Activated CD8-positive, alpha-beta memory T cell treated with anti-CD3 and anti-CD28 coated beads for 36 hours (primary cell): ENCODE results near the gene ORM2. TPM values are rescaled to one million over a fixed set of nuclear protein-coding genes. Genes with fewer than 3 reads are reported as not detected.

Experiments
- CTCF ChIA-PET: fragments of 350-600 bp; sonication (Branson Sonifier 250); formaldehyde crosslinking; loops from one replicate; lab custom pipeline; 2021; ENCODE audit warnings: antibody characterized with exemption; lab: Charles Lee
- POLR2A ChIA-PET: fragments of 350-600 bp; sonication (Branson Sonifier 250); formaldehyde crosslinking; loops from one replicate; lab custom pipeline; 2021; ENCODE audit warnings: antibody characterized with exemption; lab: Charles Lee
- total RNA-seq, 2 experiments: library from RNA; stranded (reverse); gene quantifications; one replicate each; pipeline ENCODE4 v1.2.3, GENCODE V29; 2021

ORM2 gene
- total RNA-seq, 2 experiments from 2014 or later, result not detected

DNA sequence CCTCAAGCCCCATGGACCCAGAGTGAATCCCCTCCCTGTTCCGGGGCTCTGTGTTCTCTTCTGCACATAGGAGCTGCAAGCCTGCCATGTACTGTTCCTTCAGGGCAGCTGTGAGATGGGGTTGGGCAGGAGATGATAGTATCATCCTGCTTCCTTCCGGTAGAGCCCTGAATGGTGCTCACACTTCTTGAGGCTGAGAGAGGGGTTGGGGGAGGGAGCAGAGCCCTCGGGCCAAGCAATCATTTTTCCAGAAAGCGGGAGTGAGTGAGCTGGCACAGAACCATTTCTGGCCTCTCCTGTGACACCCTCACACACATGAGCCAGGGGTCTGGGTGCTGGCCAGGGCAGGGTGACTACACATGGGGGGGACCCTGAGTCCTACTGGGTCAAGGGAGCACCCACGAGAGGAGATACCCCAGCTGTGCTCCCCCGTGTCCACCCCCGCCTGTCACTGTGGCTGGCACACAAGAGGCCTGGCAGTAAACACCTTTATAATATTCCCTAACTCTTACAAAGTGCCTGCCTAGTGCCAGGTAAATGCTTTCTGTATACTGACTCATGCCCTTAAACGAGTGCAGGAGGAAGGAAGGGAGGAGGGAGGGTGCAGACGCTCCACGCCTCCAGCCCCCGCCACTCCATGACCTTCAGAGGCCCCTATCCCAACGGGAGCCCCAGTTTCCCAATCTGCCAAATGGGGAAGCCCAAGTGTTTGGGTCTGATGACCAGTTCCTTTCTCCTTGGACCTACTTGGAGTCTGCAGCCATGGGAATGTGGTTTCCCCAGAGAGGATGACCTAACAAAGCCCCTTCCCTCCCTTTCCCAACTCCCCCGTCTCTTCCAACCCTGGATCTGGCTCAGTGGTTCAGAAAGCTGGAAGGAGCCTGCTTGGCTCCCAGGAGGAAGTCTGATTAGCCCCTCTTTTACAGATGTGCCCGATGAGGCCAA, 42.6 kb downstream of the ORM2 start:
- CTCF ChIA-PET, result interaction anchor here (0.8 to 9.3 kb wide), 5 partner anchors 14 to 33 kb away, joined by 3 to 137 read pairs (median 4); partner anchors contain the start of gene AKNA
- POLR2A ChIA-PET, result interaction anchor here (0.7 to 4.1 kb wide), 4 partner anchors 9 to 20 kb away, joined by 5 to 65 read pairs (median 6); partner anchors contain the start of gene AKNA

DNA sequence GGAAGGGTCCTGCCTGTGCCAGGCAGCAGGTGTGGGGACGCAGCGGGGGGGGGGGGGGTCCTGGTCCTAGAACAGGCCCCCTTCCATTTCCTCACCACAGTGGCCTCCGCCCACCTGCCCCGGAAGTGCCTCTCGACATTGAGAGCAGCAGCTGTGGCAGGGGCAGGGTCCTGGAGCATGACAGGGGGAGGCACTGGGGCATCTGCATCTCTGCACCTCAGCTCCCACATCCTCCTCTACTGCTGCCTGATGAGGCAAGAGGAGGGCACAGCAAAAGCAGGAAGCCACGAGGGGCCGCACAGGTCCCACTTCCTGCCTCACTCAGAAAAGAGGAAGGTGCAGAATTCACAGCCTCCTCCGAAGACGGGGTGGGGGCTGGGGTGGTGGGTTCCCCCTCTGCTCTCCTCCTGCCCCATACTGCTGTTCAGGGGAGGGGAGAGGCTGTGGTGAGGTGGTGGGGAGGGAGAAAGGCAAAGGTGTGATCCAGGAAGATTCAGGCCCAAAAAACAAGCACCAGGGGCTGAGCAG, 43.3 kb downstream of the ORM2 start:
- POLR2A ChIA-PET, result interaction anchor here (0.6 to 4.1 kb wide), 6 partner anchors 10 to 54 kb away, joined by 3 to 65 read pairs (median 4); partner anchors contain the start of gene AKNA
- CTCF ChIA-PET, result interaction anchor here (0.7 to 9.3 kb wide), 6 partner anchors 12 to 33 kb away, joined by 3 to 137 read pairs (median 4); partner anchors contain the start of gene AKNA

DNA sequence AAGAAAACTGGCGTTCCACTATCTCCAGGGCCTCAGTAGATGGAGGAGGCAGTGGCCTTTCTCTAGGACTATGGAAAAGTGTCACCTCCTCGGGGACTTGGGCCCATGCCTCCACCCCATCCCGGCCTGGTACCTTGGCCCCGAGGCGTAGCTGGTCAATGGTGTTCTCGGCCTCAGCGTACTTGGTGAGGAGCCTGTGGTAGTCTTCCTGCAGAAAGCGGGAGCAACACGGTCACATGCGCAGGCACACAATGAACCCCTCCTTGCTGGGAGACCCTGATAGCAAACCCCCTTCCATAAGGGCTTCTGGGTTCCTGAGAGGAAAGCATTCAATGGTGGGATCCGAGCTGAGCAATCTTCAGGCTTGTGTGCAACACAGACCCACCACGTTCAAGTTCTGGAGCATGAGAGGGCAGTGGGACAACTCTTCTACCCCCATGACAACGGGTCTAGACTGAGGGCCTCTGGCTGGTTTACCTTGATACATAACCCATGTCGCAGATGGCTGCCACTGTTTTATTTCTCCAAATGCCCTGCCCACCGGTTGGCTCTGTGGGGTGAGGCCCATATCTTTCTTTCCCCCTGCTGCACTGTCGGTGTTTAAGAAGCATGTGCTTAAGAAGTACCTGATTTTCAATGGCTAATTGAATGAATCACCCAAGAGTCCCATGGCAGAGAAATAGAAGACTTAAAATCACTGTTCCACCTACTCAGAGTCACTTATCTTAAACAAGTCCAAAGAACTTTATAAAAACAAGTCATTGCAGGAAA, 44.5 kb downstream of the ORM2 start:
- ChIA-PET POLR2A (interaction anchor here (0.7 to 4.1 kb wide), 2 partner anchors 12 to 27 kb away, joined by 3 to 65 read pairs; partner anchors contain the start of gene AKNA), CTCF (interaction anchor here (1.0 to 9.3 kb wide), 4 partner anchors 12 to 34 kb away, joined by 3 to 137 read pairs (median 4); partner anchors contain the start of gene AKNA)

DNA sequence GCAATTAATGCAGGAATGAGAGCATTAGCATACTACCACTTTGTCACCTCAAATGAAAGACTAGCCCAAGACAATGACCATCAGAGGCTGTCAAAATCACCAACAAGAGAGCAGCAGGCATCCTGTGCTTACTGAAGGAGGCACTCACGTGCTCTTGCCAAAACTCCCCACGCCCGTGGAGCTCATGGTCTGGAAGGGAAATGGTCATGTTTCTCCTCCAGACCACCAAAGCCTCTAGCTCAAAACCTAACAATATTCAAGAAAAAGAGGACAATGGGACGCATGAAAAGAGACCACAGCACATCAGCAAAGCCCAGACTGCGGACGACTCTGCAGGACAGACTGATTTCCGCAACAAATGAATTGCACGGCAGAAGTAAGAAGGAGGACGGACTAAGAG, 45.3 kb downstream of the ORM2 start:
- POLR2A ChIA-PET, result no interaction called here

DNA sequence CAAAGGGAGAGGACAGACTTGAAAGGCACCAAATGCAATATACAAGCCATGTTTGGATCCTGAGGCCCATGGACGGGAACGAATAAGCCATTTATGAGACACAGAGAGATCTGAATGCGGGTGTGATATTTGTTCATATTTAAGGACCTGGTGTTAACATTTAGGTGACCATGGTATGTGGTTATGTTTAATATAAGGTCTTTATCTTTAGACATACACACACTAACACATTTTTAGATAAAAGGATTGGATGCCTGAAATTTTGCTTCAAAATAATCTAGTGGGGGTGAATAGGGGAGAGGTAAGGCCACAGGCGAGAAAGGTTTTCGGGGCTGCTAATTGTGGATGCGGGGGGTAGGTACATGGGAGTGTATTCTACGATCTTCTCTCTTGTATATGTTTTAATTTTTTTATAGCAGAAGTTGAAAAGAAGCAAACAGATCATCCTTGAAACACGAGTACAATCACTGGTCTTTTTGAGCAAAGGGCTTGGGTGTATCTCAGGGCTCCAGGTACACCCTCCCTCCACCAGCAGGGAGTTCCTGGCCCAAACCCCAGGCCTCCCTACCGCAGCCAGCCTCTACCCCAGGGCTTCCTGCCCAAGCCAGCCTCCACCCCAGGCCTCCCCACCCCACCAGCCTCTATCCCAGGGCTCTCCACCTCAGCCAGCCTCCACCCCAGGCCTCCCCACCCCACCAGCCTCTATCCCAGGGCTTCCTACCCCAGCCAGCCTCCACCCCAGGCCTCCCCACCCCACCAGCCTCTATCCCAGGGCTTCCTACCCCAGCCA, 45.9 kb downstream of the ORM2 start:
- CTCF ChIA-PET, result interaction anchor here (0.7 to 9.3 kb wide), 3 partner anchors 8 to 10 kb away, joined by 3 to 137 read pairs (median 3); partner anchors contain the start of gene AKNA
- POLR2A ChIA-PET, result no interaction called here

More for the DNA sequence above, 45.3 kb downstream of the ORM2 start:
- CTCF ChIA-PET, result interaction anchor here (9.3 kb wide), 1 partner anchor 11 kb away, joined by 137 read pairs; the partner anchor contains the start of gene AKNA

DNA sequence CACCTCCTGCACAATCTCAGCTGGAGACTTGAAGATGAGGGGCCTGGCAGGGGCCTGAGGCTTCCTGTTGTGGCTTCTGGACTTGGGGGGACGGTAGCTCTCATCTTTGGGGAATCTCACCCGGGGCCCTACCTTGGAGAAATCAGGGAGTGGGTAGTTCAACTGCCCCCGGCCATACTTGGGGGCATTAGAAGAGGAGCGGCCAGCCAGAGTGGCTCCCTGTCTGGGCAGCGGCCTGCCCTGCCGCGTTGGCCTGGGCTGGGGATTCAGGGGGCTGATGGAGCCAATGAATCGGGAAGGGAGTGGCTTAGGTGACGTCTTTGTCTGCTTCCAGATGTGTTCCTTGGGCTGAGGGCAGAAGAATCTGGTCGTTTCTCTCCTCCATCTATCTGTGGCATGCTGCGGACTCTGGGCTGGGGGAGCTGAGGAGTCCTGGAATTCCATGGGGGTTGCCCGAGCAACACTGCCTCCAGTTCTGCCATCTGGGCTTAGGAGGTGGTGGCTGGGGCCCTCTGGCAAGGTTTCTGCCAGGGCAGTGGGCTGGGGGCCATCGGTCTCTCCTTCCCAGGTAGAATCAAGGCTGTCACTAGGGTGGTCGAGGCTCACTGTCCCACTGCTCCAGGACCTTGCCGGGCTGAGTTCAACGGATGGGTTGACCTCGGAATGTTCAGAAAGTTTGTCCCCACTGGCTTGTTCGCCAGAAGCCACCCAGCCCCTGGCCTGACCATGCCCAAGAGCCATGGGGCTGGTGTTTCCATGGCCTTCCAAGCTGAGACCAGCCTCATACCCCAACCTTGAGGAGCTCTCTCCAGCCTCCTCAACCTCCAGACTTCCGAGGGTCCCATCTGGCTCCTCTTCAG, 47.1 kb downstream of the ORM2 start:
- CTCF ChIA-PET, result interaction anchor here (0.7 to 1.0 kb wide), 3 partner anchors 8 to 27 kb away, joined by 3 read pairs; no protein-coding TSS in a partner anchor
- POLR2A ChIA-PET, result interaction anchor here (0.9 to 1.1 kb wide), 2 partner anchors 9 to 15 kb away, joined by 3 read pairs; no protein-coding TSS in a partner anchor

DNA sequence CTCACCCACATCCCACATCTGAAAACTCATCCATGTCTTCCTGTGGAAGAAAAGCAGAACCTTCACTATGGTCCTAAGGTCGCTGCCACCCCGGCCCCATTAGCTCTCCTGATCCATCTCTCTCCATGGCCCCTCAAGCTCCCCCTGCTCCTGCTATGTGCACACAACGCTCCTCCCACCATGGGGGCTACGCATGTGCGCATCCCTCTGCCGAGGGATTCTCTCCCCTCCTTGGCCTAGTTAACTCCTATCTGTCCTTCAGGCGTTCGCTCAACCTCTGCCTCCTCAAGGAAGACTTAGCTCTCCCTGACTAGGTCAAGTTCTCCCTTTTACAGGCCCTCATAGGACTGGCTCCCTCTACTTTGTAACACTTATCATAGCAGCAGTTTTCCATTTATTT, 48.3 kb downstream of the ORM2 start:
- POLR2A ChIA-PET, result no interaction called here
- CTCF ChIA-PET, result interaction anchor here (1.0 to 1.8 kb wide), 2 partner anchors 11 to 12 kb away, joined by 3 to 8 read pairs; no protein-coding TSS in a partner anchor

DNA sequence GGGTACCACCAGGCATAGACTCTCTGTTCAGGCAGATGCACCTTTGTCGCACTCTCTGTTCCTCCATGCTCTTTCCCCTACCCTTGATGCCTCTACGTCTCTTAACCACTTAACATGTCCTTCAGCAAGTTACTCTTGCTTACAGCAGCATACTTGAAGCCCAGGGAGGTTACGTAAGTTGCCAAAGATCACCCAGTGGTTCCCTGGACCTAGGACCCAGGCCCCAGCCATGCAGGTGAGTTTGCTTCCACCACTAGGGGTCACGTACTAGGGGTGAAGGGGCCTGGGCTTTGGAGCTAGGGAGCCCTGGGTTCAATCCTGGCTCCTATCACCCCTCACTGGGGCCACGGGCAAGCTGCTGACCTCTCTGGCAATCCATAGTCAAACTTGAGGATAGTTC, 49.2 kb downstream of the ORM2 start:
- ChIA-PET POLR2A (interaction anchor here (1.1 to 1.5 kb wide), 2 partner anchors 10 to 11 kb away, joined by 3 to 4 read pairs; no protein-coding TSS in a partner anchor), CTCF (interaction anchor here (0.9 to 1.8 kb wide), 5 partner anchors 12 to 272 kb away, joined by 3 to 8 read pairs (median 4); no protein-coding TSS in a partner anchor)

Other genes starting within 250 kb of the ORM2 start
- gene KIF12, start 230.6 kb upstream of the ORM2 start, total RNA-seq, result not detected
- 1 to 10 TPM; 2.9 to 3.2 TPM for gene COL27A1, start 174.3 kb upstream of the ORM2 start, total RNA-seq
- not detected for gene ORM1, start 6.8 kb upstream of the ORM2 start, total RNA-seq
- 100 to 1,000 TPM; 106 to 107 TPM for gene AKNA, start 58.1 kb downstream of the ORM2 start, total RNA-seq
- 1 to 10 TPM; 9.6 to 9.9 TPM for gene WHRN, start 175.6 kb downstream of the ORM2 start, total RNA-seq